ENCODE measurements around the gene PRSS16. TPM values are rescaled to one million over a fixed set of nuclear protein-coding genes. Genes with fewer than 3 reads are reported as not detected.
"Not testable (repeated sequence)": the region's sequence is repeated elsewhere in the genome, so short reads cannot be mapped to it uniquely, and the experiment has no call there.

PRSS16 gene
- total RNA-seq, 1 donor from 2014 or later: 0.63 TPM

DNA sequence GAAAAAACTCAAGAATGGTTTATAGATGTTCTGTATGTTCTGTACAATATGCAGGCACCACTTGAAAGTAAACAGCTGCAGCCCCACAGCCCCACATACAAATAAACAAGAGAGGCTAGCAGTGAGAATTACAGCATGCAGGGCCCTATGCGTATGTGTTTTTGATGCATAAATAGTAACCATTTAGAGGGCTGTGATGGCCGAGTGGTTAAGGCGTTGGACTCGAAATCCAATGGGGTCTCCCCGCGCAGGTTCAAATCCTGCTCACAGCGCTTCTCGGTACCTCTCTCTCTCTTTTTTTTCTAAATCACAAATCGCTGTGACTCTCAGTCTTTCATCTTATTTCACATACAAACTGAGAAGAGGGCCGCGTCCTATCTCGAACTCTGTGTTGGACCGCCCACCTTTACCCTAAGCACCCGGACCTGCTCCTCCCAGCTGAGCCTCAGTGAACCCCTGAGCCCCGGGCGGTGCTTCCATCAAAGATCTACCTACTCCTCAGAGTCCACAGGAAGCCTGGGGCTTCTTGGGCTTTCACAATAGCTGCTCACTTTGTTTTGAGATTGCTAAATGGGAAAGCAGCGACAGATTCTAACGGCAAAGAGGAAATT is 37.7 kb upstream of the PRSS16 start:
- peaks cover 22% of the 10 kb centered on the region for H3K4me1 Mint-ChIP-seq
- peaks cover 2% of the 10 kb centered on the region for H3K9me3 Mint-ChIP-seq

DNA sequence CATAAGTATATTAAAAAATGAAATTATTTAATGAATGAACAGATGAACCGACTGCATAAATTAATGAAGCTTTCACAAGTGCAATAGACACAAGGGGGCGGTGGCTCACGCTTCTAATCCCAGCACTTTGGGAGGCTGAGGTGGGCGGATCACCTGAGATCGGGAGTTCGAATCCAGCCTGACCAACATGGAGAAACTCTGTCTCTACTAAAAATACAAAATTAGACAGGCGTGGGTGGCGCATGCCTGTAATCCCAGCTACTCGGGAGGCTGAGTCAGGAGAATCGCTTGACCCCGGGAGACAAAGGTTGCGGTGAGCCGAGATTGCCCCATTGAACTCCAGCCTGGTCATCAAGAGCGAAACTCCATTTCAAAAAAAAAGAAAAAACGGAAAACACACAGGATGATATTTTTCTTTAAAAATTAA is 34.4 kb upstream of the PRSS16 start:
- Mint-ChIP-seq H3K4me1 (peaks cover 20% of the 10 kb centered on the region), H3K4me3 (peak overlapping the region; percentile 94), H3K27me3 (ENCODE audit: low read depth) (peaks cover 37% of the 10 kb centered on the region)
- not testable (repeated sequence) for H3K9me3 Mint-ChIP-seq; DNase-seq (ENCODE audit: low read depth, low spot score); H3K27ac Mint-ChIP-seq (ENCODE audit: unreplicated experiment); H3K36me3 Mint-ChIP-seq (ENCODE audit: low read depth)

More for the DNA sequence above, 37.7 kb upstream of the PRSS16 start:
- Mint-ChIP-seq H3K36me3 (ENCODE audit: low read depth) (peaks cover 4% of the 10 kb centered on the region), H3K27ac (ENCODE audit: unreplicated experiment) (no peak overlapping the region), H3K27me3 (ENCODE audit: low read depth) (peaks cover 52% of the 10 kb centered on the region), H3K4me3 (no peak overlapping the region)
- DNase-seq (ENCODE audit: low read depth, low spot score): no peak
- TF ChIP-seq, protein P1, sequence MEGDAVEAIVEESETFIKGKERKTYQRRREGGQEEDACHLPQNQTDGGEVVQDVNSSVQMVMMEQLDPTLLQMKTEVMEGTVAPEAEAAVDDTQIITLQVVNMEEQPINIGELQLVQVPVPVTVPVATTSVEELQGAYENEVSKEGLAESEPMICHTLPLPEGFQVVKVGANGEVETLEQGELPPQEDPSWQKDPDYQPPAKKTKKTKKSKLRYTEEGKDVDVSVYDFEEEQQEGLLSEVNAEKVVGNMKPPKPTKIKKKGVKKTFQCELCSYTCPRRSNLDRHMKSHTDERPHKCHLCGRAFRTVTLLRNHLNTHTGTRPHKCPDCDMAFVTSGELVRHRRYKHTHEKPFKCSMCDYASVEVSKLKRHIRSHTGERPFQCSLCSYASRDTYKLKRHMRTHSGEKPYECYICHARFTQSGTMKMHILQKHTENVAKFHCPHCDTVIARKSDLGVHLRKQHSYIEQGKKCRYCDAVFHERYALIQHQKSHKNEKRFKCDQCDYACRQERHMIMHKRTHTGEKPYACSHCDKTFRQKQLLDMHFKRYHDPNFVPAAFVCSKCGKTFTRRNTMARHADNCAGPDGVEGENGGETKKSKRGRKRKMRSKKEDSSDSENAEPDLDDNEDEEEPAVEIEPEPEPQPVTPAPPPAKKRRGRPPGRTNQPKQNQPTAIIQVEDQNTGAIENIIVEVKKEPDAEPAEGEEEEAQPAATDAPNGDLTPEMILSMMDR (conservative IDR thresholded peaks at IDR 0.05): no peak

DNA sequence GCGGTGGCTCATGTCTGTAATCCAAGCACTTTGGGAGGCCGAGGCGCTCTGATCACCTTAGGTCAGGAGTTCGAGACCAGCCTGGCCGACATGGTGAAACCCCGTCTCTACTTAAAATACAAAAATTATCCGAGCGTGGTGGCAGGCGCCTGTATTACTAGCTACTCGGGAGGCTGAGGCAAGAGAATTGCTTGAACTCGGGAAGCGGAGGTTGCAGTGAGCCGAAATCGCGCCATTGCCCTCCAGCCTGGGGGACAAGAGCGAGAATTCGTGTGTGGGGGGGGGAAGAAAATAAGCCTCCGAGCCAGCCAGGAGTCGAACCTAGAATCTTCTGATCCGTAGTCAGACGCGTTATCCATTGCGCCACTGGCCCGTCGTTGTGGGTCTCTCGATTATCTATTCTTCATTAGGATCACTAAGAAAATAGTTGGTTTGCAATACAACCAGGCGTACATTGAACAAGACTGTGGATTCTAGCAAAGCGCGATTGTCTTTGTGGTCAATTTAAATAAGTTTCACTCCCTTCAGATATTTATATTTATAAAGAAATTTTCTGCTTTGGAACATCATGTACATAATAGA is 33.9 kb upstream of the PRSS16 start:
- peaks cover 20% of the 10 kb centered on the region for H3K4me1 Mint-ChIP-seq
- TF ChIP-seq, protein P1 (conservative IDR thresholded peaks at IDR 0.05): no peak
- peaks cover 7% of the 10 kb centered on the region for H3K9me3 Mint-ChIP-seq
- H3K4me3 Mint-ChIP-seq: peak overlapping the region; percentile 94
- H3K27ac Mint-ChIP-seq (ENCODE audit: unreplicated experiment): no peak overlapping the region
- peaks cover 39% of the 10 kb centered on the region for H3K27me3 Mint-ChIP-seq (ENCODE audit: low read depth)
- H3K36me3 Mint-ChIP-seq (ENCODE audit: low read depth): peaks cover 10% of the 10 kb centered on the region
- peak; percentile 49 for DNase-seq (ENCODE audit: low read depth, low spot score)

DNA sequence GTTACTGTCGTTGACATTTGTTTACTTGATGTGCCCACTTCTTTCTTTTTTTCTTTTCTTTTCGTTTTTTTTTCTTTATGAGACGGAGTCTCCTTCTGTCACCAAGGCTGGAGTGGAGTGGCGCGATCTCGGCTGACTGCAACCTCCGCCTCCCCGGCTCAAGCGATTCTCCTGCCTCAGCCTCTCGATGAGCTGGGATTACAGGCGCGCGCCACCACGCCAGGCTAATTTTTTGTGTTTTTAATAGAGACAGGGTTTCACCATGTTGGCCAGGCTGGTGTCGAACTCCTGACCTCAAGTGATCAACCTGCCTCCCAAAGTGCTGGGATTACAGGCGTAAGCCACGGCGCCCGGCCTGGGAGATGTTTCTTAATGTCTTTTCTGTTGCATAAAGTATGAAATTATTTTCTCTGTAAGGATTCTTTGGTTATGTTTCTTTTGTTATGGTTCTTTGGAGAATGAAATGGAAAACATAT is 33.3 kb upstream of the PRSS16 start:
- TF ChIP-seq, protein P1 (conservative IDR thresholded peaks at IDR 0.05): no peak
- Mint-ChIP-seq H3K36me3 (ENCODE audit: low read depth) (peaks cover 10% of the 10 kb centered on the region), H3K9me3 (peaks cover 9% of the 10 kb centered on the region), H3K27me3 (ENCODE audit: low read depth) (peaks cover 43% of the 10 kb centered on the region), H3K4me1 (peaks cover 20% of the 10 kb centered on the region), H3K27ac (ENCODE audit: unreplicated experiment) (peak overlapping the region; percentile 27), H3K4me3 (peak overlapping the region; percentile 94)
- no peak for DNase-seq (ENCODE audit: low read depth, low spot score)

DNA sequence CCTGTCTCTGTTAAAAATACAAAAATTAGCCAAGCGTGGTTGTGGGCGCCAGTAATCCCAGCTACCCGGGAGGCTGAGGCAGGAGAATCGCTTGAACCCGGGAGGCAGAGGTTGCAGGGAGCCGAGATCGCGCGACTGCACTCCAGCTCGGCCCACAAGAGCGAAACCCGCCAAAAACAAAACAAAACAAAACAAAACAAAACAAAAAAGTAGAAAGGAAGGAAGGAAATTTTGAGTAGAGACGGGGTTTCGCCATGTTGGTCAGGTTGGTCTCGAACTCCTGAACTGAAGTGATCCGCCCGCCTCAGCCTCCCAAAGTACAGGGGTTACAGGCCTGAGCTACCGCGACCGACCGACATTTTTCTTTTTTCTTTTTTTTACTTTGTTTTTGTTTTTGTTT is 30.6 kb upstream of the PRSS16 start:
- H3K4me1 Mint-ChIP-seq: peaks cover 17% of the 10 kb centered on the region
- H3K36me3 Mint-ChIP-seq (ENCODE audit: low read depth): peaks cover 10% of the 10 kb centered on the region
- no peak overlapping the region for H3K27ac Mint-ChIP-seq (ENCODE audit: unreplicated experiment)
- TF ChIP-seq, protein P1 (conservative IDR thresholded peaks at IDR 0.05): no peak
- H3K27me3 Mint-ChIP-seq (ENCODE audit: low read depth): peaks cover 51% of the 10 kb centered on the region
- H3K9me3 Mint-ChIP-seq: peaks cover 9% of the 10 kb centered on the region
- no peak overlapping the region for H3K4me3 Mint-ChIP-seq
- no peak for DNase-seq (ENCODE audit: low read depth, low spot score)

DNA sequence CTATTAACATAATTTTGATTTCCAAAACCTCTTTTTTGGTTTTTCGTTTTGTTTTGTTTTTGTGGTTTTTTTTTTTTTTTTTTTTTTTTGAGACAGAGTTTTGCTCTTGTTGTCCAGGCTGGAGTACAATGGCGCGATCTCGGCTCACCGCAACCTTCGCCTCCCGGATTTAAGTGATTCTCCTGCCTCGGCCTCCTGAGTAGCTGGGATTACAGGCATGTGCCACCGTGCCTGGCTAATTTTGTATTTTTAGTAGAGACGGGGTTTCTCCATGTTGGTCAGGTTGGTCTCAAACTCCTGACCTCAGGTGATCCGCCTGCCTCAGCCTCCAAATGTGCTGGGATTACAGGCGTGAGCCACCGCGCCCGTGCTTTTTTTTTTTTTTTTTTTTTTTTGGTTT is 24.5 kb upstream of the PRSS16 start:
- H3K9me3 Mint-ChIP-seq; H3K27ac Mint-ChIP-seq (ENCODE audit: unreplicated experiment); H3K36me3 Mint-ChIP-seq (ENCODE audit: low read depth); H3K4me1 Mint-ChIP-seq; H3K4me3 Mint-ChIP-seq; DNase-seq (ENCODE audit: low read depth, low spot score): not testable (repeated sequence)
- H3K27me3 Mint-ChIP-seq (ENCODE audit: low read depth): peaks cover 22% of the 10 kb centered on the region

Data from neural crest cell (in vitro differentiated cells).